Right lobe of liver (tissue), 4 donors: Measurements from ENCODE around the gene C1QTNF8.

Experiments used
- POLR2A ChIP-seq: fragments of 450-650 bp; IDR thresholded peaks from one replicate; pipeline ENCODE4 v1.6.1; 2017; ENCODE audit warnings: antibody characterized with exemption, mild to moderate bottlenecking
- TF ChIP-seq, protein P1 (sequence below), 4 donors: fragments of 200-600 bp in 3 of 4; fragments of 450-650 bp in 1 of 4; IDR thresholded peaks; one replicate each; pipeline versions ENCODE4 v1.5.1 to v1.8.0; 2016 to 2022; ENCODE audit warnings: antibody characterized with exemption in 4 of 4, mild to moderate bottlenecking in 2 of 4
- donor health status: DM: no; HTN: no; CAD: no.
- donor health status: DM: no; HTN: no; CAD: no.
- donor health status: DM: no; HTN: yes; CAD: no.

DNA sequence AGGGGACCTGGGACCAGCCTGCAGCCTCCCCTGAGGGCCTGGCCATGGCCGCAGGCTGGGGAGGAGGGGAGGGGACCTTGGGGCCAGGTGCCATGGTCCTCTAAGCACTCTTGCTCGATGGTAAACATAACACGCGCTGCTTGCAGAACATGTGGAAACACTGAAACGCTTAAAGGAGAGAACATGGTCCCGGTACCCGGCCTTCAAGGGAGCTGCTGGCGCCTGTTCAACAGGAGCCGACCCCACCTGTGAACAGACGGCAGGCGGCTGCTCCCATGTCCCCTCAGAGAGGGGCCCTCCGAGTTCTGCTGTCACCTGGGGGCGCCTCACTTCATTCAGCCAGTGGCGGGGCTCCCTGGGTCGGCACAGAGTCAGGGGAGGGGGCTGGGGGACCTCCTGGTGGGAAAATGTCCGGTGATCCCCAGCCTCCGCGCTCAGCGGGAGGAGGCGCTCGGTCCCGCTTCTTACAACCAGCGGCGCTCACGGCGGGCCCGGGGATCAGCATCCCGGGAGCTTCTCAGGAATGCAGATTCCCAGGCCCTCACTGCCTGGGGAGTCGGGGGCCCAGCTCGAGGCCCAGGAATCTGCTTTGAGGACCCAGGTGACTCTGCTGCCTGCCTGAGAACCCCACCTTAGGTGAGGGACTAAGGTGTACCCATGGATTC, 24.4 kb downstream of the C1QTNF8 start:
- TF ChIP-seq, protein P1, sequence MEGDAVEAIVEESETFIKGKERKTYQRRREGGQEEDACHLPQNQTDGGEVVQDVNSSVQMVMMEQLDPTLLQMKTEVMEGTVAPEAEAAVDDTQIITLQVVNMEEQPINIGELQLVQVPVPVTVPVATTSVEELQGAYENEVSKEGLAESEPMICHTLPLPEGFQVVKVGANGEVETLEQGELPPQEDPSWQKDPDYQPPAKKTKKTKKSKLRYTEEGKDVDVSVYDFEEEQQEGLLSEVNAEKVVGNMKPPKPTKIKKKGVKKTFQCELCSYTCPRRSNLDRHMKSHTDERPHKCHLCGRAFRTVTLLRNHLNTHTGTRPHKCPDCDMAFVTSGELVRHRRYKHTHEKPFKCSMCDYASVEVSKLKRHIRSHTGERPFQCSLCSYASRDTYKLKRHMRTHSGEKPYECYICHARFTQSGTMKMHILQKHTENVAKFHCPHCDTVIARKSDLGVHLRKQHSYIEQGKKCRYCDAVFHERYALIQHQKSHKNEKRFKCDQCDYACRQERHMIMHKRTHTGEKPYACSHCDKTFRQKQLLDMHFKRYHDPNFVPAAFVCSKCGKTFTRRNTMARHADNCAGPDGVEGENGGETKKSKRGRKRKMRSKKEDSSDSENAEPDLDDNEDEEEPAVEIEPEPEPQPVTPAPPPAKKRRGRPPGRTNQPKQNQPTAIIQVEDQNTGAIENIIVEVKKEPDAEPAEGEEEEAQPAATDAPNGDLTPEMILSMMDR (IDR thresholded peaks at IDR 0.05): no peak
- TF ChIP-seq POLR2A: no peak
